Osteoblast (primary cell): ENCODE data around the gene ESR1. TPM values are rescaled to one million over a fixed set of nuclear protein-coding genes. Genes with fewer than 3 reads are reported as not detected.

Experiments
- DNase-seq: peaks from one replicate; pipeline ENCODE4 v3.0.0; 2011; ENCODE audit warnings: low spot score, mixed read lengths; ENCODE audit not compliant: insufficient read length; ENCODE audit errors: missing footprints
- H2AFZ ChIP-seq: 2 replicates; pipeline ENCODE4 v1.6.0; 2011; ENCODE audit warnings: mild to moderate bottlenecking, low read length
- H3K27ac ChIP-seq: 2 replicates; pipeline ENCODE4 v1.5.1; 2011; ENCODE audit warnings: mild to moderate bottlenecking, low read depth, low read length, moderate library complexity
- H3K27me3 ChIP-seq: 2 replicates; pipeline ENCODE4 v1.6.0; 2012; ENCODE audit warnings: mild to moderate bottlenecking, control low read depth, inconsistent platforms, low read length, moderate library complexity; ENCODE audit not compliant: insufficient read depth
- H3K36me3 ChIP-seq: 2 replicates; pipeline ENCODE4 v1.5.1; 2011; ENCODE audit warnings: mild to moderate bottlenecking, low read length, control low read depth, moderate library complexity; ENCODE audit not compliant: insufficient read depth
- H3K4me1 ChIP-seq: 2 replicates; pipeline ENCODE4 v1.5.1; 2011; ENCODE audit warnings: mild to moderate bottlenecking, low read length, control low read depth, moderate library complexity; ENCODE audit not compliant: insufficient read depth
- H3K4me2 ChIP-seq: 2 replicates; pipeline ENCODE4 v1.6.0; 2011; ENCODE audit warnings: mild to moderate bottlenecking, low read length; ENCODE audit not compliant: insufficient read depth
- H3K4me3 ChIP-seq: fragments of 200-600 bp; sonication (generic); 3 replicates; pipeline ENCODE4 v1.5.1; 2012; ENCODE audit warnings: mild to moderate bottlenecking, low read length, inconsistent platforms; ENCODE audit not compliant: insufficient read depth
- H3K79me2 ChIP-seq: 2 replicates; pipeline ENCODE4 v1.6.0; 2012; ENCODE audit warnings: mild to moderate bottlenecking, low read length, control low read depth, inconsistent platforms; ENCODE audit not compliant: insufficient read depth
- H3K9me3 ChIP-seq: 2 replicates; pipeline ENCODE4 v1.5.1; 2011; ENCODE audit warnings: low read depth, low read length, control low read depth
- H4K20me1 ChIP-seq: 2 replicates; pipeline ENCODE4 v1.6.0; 2012; ENCODE audit warnings: mild to moderate bottlenecking, low read length, control low read depth; ENCODE audit not compliant: insufficient read depth
- CTCF ChIP-seq: IDR thresholded peaks from 2 replicates; pipeline ENCODE4 v1.5.1; 2011; ENCODE audit warnings: mild to moderate bottlenecking, low read depth, low read length, moderate library complexity; ENCODE audit errors: extremely low read depth
- total RNA-seq: library from RNA; depleted of rRNA; stranded (reverse); fragments of >200 nt; gene quantifications from 2 replicates; pipeline ENCODE4 v1.2.3, GENCODE V29; 2012

The ESR1 gene
- total RNA-seq, 1 donor: 3.3 TPM

- H4K20me1 ChIP-seq: no peaks in the 10 kb centered on the region
- peaks cover 25% of the 10 kb centered on the region for H3K4me1 ChIP-seq
- H3K27me3 ChIP-seq: no peaks in the 10 kb centered on the region
- no peak for TF ChIP-seq CTCF
- no peaks in the 10 kb centered on the region for H3K36me3 ChIP-seq
- no peak overlapping the region for H2AFZ ChIP-seq
- DNase-seq: no peak
- no peaks in the 10 kb centered on the region for H3K9me3 ChIP-seq
- H3K27ac ChIP-seq: peak overlapping the region; percentile 21
- no peak overlapping the region for H3K4me3 ChIP-seq
- H3K4me2 ChIP-seq: no peak overlapping the region
- no peaks in the 10 kb centered on the region for H3K79me2 ChIP-seq
These were observed 279.6 kb downstream of the ESR1 start for GRCh38 chr6:152087096-152087495.

- Histone ChIP-seq H3K36me3 (no peaks in the 10 kb centered on the region), H4K20me1 (no peaks in the 10 kb centered on the region), H3K27me3 (no peaks in the 10 kb centered on the region), H2AFZ (no peak overlapping the region), H3K27ac (no peak overlapping the region), H3K4me2 (no peak overlapping the region), H3K9me3 (no peaks in the 10 kb centered on the region), H3K79me2 (no peaks in the 10 kb centered on the region), H3K4me3 (no peak overlapping the region), H3K4me1 (peaks cover 28% of the 10 kb centered on the region)
- no peak for DNase-seq
- no peak for TF ChIP-seq CTCF
These were observed 280.2 kb downstream of the ESR1 start for GRCh38 chr6:152087701-152088100.

- DNase-seq: no peak
- peak overlapping the region; percentile 59 for H3K4me2 ChIP-seq
These were observed 282.5 kb downstream of the ESR1 start for GRCh38 chr6:152089992-152090391.

GRCh38 chr6:152091201-152091600 lies 283.7 kb downstream of the ESR1 start:
- H3K4me3 ChIP-seq: no peak overlapping the region
- no peaks in the 10 kb centered on the region for H3K36me3 ChIP-seq
- no peak for TF ChIP-seq CTCF
- no peaks in the 10 kb centered on the region for H4K20me1 ChIP-seq
- peak overlapping the region; percentile 22 for H3K4me2 ChIP-seq
- H3K27ac ChIP-seq: peak overlapping the region; percentile 47
- H2AFZ ChIP-seq: no peak overlapping the region
- peaks cover 35% of the 10 kb centered on the region for H3K4me1 ChIP-seq
- no peak for DNase-seq
- H3K79me2 ChIP-seq: no peaks in the 10 kb centered on the region
- H3K9me3 ChIP-seq: peaks cover 3% of the 10 kb centered on the region
- no peaks in the 10 kb centered on the region for H3K27me3 ChIP-seq

More at GRCh38 chr6:152089992-152090391, 282.5 kb downstream of the ESR1 start:
- no peaks in the 10 kb centered on the region for H4K20me1 ChIP-seq
- no peaks in the 10 kb centered on the region for H3K27me3 ChIP-seq
- no peaks in the 10 kb centered on the region for H3K79me2 ChIP-seq
- H3K9me3 ChIP-seq: no peaks in the 10 kb centered on the region
- H3K36me3 ChIP-seq: no peaks in the 10 kb centered on the region
- H3K27ac ChIP-seq: peak overlapping the region; percentile 17
- H2AFZ ChIP-seq: peak overlapping the region; percentile 79
- TF ChIP-seq CTCF: no peak
- peaks cover 28% of the 10 kb centered on the region for H3K4me1 ChIP-seq
- no peak overlapping the region for H3K4me3 ChIP-seq
